ENCODE results near the gene MSMO1.
A peak's percentile ranks its signal among the peaks of the same experiment; 100 is the strongest.

The MSMO1 gene

GRCh38 chr4:165360985-165361670, 33.7 kb downstream of the MSMO1 start:
- DNase-seq: no peak

- no peak for DNase-seq
Observed at GRCh38 chr4:165361810-165362209, 34.3 kb downstream of the MSMO1 start.

GRCh38 chr4:165364452-165365080, 37.1 kb downstream of the MSMO1 start:
- DNase-seq: no peak

- DNase-seq: no peak
Observed at GRCh38 chr4:165367040-165367439, 39.6 kb downstream of the MSMO1 start.

- no peak for DNase-seq
Observed at GRCh38 chr4:165368114-165368513, 40.6 kb downstream of the MSMO1 start.

- no peak for DNase-seq
Observed at GRCh38 chr4:165368567-165368966, 41.1 kb downstream of the MSMO1 start.

GRCh38 chr4:165369522-165369921, 42.1 kb downstream of the MSMO1 start:
- DNase-seq: peak; percentile 76

GRCh38 chr4:165370530-165370929, 43.1 kb downstream of the MSMO1 start:
- no peak for DNase-seq

- no peak for DNase-seq
Observed at GRCh38 chr4:165375465-165375864, 48.0 kb downstream of the MSMO1 start.

- no peak for DNase-seq
Observed at GRCh38 chr4:165378398-165378744, 50.9 kb downstream of the MSMO1 start.

- no peak for DNase-seq
Observed at GRCh38 chr4:165378745-165379677, 51.5 kb downstream of the MSMO1 start, which contains the start of gene CPE. TSS of gene CPE (plus strand) at chr4:165379008. CDS start at chr4:165379222, 214 bp downstream.

- DNase-seq: no peak
Observed at GRCh38 chr4:165379678-165380064, 52.2 kb downstream of the MSMO1 start.

GRCh38 chr4:165380805-165381204, 53.3 kb downstream of the MSMO1 start:
- DNase-seq: no peak

GRCh38 chr4:165381821-165382373, 54.4 kb downstream of the MSMO1 start:
- no peak for DNase-seq

GRCh38 chr4:165382640-165383039, 55.2 kb downstream of the MSMO1 start:
- DNase-seq: no peak

- no peak for DNase-seq
Observed at GRCh38 chr4:165383591-165384073, 56.2 kb downstream of the MSMO1 start.

- no peak for DNase-seq
Observed at GRCh38 chr4:165384186-165384585, 56.7 kb downstream of the MSMO1 start.

GRCh38 chr4:165384598-165384997, 57.1 kb downstream of the MSMO1 start:
- DNase-seq: no peak

- no peak for DNase-seq
Observed at GRCh38 chr4:165385126-165385525, 57.7 kb downstream of the MSMO1 start.

GRCh38 chr4:165386328-165386727, 58.9 kb downstream of the MSMO1 start:
- no peak for DNase-seq

- DNase-seq: no peak
Observed at GRCh38 chr4:165388756-165389155, 61.3 kb downstream of the MSMO1 start.

Data from MV-4-11 (cell line).